SU-DHL-6 (cell line): Measurements from ENCODE around the gene RPTOR.

Experiments used
- H2AFZ ChIP-seq: fragments of 200-600 bp; sonication (generic); 2 replicates; pipeline ENCODE4 v1.6.1; 2014; ENCODE audit warnings: low read depth, mild to moderate bottlenecking, moderate library complexity, mixed read lengths, antibody characterized with exemption, low read length; ENCODE audit not compliant: severe bottlenecking
- H3F3A ChIP-seq: fragments of 200-600 bp; shearing (Covaris generic); 2 replicates; pipeline ENCODE4 v1.6.0; 2016; ENCODE audit warnings: antibody characterized with exemption, mild to moderate bottlenecking; ENCODE audit not compliant: insufficient read depth
- H3K27ac ChIP-seq: fragments of 200-600 bp; sonication (generic); 2 replicates; pipeline ENCODE4 v1.5.1; 2016; ENCODE audit warnings: low read depth, mild to moderate bottlenecking, low read length, moderate library complexity, mixed read lengths
- H3K27me3 ChIP-seq: fragments of 200-600 bp; sonication (generic), shearing (Covaris generic); 2 replicates; pipeline ENCODE4 v1.6.0; 2014; ENCODE audit warnings: mild to moderate bottlenecking, low read length
- H3K36me3 ChIP-seq: fragments of 200-600 bp; sonication (generic); 2 replicates; pipeline ENCODE4 v1.6.1; 2014; ENCODE audit warnings: mild to moderate bottlenecking, low read length, mixed read lengths
- H3K4me2 ChIP-seq: fragments of 300-600, 200-600 bp; shearing (Covaris generic), sonication (generic); 2 replicates; pipeline ENCODE4 v1.6.0; 2014; ENCODE audit warnings: low read length, low read depth, mild to moderate bottlenecking; ENCODE audit not compliant: poor library complexity, severe bottlenecking
- H3K4me3 ChIP-seq: fragments of 200-600 bp; sonication (generic); 2 replicates; pipeline ENCODE4 v1.5.1; 2014; ENCODE audit warnings: antibody characterized with exemption, low read length, mild to moderate bottlenecking, mixed read lengths; ENCODE audit not compliant: insufficient read depth, poor library complexity, severe bottlenecking
- H3K79me2 ChIP-seq: fragments of 200-600 bp; sonication (generic); 2 replicates; pipeline ENCODE4 v1.6.1; 2014; ENCODE audit warnings: mild to moderate bottlenecking, low read length, moderate library complexity; ENCODE audit not compliant: insufficient read depth
- H3K9ac ChIP-seq: fragments of 200-600 bp; sonication (generic); 2 replicates; pipeline ENCODE4 v1.7.0; 2014; ENCODE audit warnings: mild to moderate bottlenecking, low read length
- H3K9me2 ChIP-seq: fragments of 200-600 bp; sonication (generic); replicated peaks from 2 replicates; pipeline ENCODE4 v1.6.1; 2014; ENCODE audit warnings: low read length; ENCODE audit not compliant: insufficient read depth
- H3K9me3 ChIP-seq: fragments of 200-600 bp; sonication (generic); 2 replicates; pipeline ENCODE4 v1.6.1; 2014; ENCODE audit warnings: low read length, mixed read lengths; ENCODE audit not compliant: insufficient read depth
- H4K20me1 ChIP-seq: fragments of 200-600 bp; sonication (generic); 2 replicates; pipeline ENCODE4 v1.6.1; 2014; ENCODE audit warnings: low read depth, mild to moderate bottlenecking, antibody characterized with exemption, low read length, moderate library complexity, mixed read lengths
- CTCF ChIP-seq: fragments of 200-600 bp; sonication (generic); IDR thresholded peaks from one replicate; pipeline ENCODE4 v1.5.1; 2017; ENCODE audit warnings: antibody characterized with exemption, mild to moderate bottlenecking, low read length, moderate library complexity; ENCODE audit not compliant: insufficient read depth, poor library complexity, severe bottlenecking
- EZH2phosphoT487 ChIP-seq: fragments of 200-600 bp; sonication (generic), shearing (Covaris generic); conservative IDR thresholded peaks from 2 replicates; pipeline ENCODE4 v1.6.1; 2018; ENCODE audit warnings: mild to moderate bottlenecking, antibody characterized with exemption, low read length, moderate library complexity, mixed read lengths

The RPTOR gene

GRCh38 chr17:80922580-80923160 lies 378.0 kb downstream of the RPTOR start:
- Histone ChIP-seq H3K27me3 (no peaks in the 10 kb centered on the region), H3K9me3 (no peaks in the 10 kb centered on the region), H3K79me2 (no peaks in the 10 kb centered on the region), H3K36me3 (no peaks in the 10 kb centered on the region), H3F3A (no peaks in the 10 kb centered on the region), H3K4me3 (no peak overlapping the region), H4K20me1 (no peaks in the 10 kb centered on the region), H3K27ac (no peak overlapping the region), H3K9me2 (no peaks in the 10 kb centered on the region), H3K4me2 (no peak overlapping the region), H3K9ac (no peak overlapping the region), H2AFZ (no peak overlapping the region)
- TF ChIP-seq EZH2phosphoT487: no peak

- H3K9me2 ChIP-seq: no peaks in the 10 kb centered on the region
- no peaks in the 10 kb centered on the region for H3K36me3 ChIP-seq
Observed at GRCh38 chr17:80923211-80924110, 378.8 kb downstream of the RPTOR start.

GRCh38 chr17:80924111-80924806 lies 379.6 kb downstream of the RPTOR start:
- Histone ChIP-seq H3F3A (no peaks in the 10 kb centered on the region), H3K79me2 (no peaks in the 10 kb centered on the region), H3K27ac (no peak overlapping the region), H4K20me1 (no peaks in the 10 kb centered on the region), H3K36me3 (no peaks in the 10 kb centered on the region), H2AFZ (no peak overlapping the region), H3K27me3 (no peaks in the 10 kb centered on the region), H3K9me2 (no peaks in the 10 kb centered on the region), H3K4me2 (no peak overlapping the region), H3K9me3 (no peaks in the 10 kb centered on the region), H3K9ac (no peak overlapping the region), H3K4me3 (no peak overlapping the region)
- no peak for TF ChIP-seq EZH2phosphoT487

More at GRCh38 chr17:80923211-80924110, 378.8 kb downstream of the RPTOR start:
- Histone ChIP-seq H3K9ac (no peak overlapping the region), H3K9me3 (no peaks in the 10 kb centered on the region), H3K27me3 (no peaks in the 10 kb centered on the region), H2AFZ (no peak overlapping the region), H3K27ac (no peak overlapping the region), H3K79me2 (no peaks in the 10 kb centered on the region), H3K4me2 (no peak overlapping the region), H3K4me3 (no peak overlapping the region), H4K20me1 (no peaks in the 10 kb centered on the region), H3F3A (no peaks in the 10 kb centered on the region)
- TF ChIP-seq EZH2phosphoT487: no peak
- TF ChIP-seq CTCF: no peak

- H3K27ac ChIP-seq: no peak overlapping the region
- no peak overlapping the region for H3K4me3 ChIP-seq
- no peaks in the 10 kb centered on the region for H4K20me1 ChIP-seq
- H3K9me3 ChIP-seq: no peaks in the 10 kb centered on the region
- no peaks in the 10 kb centered on the region for H3K79me2 ChIP-seq
- H3K27me3 ChIP-seq: no peaks in the 10 kb centered on the region
- no peak overlapping the region for H2AFZ ChIP-seq
- no peaks in the 10 kb centered on the region for H3K36me3 ChIP-seq
- no peaks in the 10 kb centered on the region for H3K9me2 ChIP-seq
- no peak overlapping the region for H3K4me2 ChIP-seq
- no peak overlapping the region for H3K9ac ChIP-seq
- H3F3A ChIP-seq: no peaks in the 10 kb centered on the region
- TF ChIP-seq CTCF (no peak), EZH2phosphoT487 (no peak)
Observed at GRCh38 chr17:80924807-80925610, 380.4 kb downstream of the RPTOR start.
